KG1 (cell line): ENCODE measurements around the gene CLSTN2.

ENCODE experiments used
- DNase-seq: peaks from one replicate; lab custom pipeline; 2025; lab: John Stamatoyannopoulos, UW

CLSTN2 gene

DNA sequence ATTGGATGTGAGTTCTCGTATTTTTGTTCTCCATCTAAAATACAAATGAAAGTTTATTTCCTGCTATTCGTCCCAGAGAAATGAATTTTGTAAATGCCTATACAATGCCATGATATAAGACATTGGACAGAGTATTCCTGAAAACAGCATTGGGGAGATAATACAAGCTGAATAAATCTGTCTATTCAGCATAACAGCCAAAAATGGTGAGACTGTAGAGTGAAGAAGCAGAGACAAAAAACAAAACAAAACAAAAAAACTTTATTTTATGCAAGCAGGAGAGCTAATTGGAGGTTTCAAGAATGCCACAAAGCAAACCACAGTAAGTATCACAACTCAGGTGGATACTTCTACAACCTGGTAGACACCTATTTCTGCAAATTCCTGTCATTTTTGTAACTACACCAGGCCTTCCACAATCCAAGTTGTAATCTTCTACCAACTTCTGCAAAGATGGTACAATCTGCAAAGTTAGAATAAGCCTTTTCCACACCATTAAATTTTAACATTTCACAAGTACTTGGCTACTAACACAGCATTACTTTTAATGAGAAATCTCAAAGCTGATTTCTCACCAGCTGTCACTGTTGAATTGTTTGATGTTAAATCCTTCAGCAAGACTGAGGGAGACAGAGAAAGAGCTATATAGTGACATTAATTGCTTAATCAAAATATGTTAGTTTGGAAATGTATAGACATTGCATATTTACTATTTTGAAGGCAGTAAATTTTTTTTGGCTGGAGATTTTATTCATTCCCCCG lies 163.1 kb downstream of the CLSTN2 start:
- no peak for DNase-seq

DNA sequence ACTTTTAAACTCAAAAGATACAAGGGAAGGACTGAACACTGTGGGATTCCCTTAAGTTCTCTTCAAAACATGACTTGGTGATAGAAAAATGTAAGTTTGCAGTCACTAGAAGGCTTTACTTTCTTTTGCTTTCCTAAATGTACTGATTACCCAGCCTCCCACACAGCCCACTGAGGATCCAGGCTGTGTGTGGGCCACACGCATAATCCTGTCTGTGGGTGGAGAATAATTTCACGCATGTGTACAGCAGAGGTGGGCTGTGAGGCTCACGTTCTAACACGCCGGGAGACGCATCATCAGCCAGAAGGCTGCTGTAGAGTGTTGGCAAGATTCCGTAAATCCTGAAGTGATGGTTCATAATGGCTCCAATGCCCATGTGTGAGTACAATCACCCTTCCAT lies 165.5 kb downstream of the CLSTN2 start:
- no peak for DNase-seq

- no peak for DNase-seq
These were observed 168.2 kb downstream of the CLSTN2 start for GRCh38 chr3:140103166-140103565.

DNA sequence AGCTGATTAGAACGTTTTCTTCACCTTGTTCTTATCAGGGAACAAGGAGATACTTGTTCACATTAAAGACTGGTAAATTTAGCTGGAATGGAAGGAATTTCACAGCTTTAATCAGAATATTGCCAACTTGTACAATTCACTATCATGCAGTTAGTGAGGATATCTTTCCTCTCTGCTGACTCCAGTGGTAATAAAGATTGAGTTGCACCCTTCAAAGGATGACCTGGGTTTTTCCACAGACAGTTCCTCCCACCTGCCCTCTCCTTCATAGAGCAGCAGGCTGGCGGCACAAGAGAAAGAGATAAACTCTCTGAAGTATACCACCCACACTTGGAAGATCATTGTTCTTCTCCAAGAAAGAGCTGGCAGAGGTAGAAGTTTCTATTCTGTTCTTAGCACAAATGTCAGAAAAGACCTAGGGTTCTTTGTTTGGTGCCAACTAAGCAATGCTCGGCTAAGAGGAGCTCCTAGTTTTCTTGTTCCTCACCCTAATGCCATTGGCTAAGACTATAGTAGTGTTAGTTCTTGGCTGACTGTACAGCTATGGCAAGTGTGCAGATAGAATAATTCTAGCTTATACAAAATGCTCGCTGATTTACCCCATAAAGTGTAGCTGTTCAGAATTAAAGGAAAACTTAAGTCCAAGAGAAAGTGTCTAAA lies 169.1 kb downstream of the CLSTN2 start:
- no peak for DNase-seq

DNA sequence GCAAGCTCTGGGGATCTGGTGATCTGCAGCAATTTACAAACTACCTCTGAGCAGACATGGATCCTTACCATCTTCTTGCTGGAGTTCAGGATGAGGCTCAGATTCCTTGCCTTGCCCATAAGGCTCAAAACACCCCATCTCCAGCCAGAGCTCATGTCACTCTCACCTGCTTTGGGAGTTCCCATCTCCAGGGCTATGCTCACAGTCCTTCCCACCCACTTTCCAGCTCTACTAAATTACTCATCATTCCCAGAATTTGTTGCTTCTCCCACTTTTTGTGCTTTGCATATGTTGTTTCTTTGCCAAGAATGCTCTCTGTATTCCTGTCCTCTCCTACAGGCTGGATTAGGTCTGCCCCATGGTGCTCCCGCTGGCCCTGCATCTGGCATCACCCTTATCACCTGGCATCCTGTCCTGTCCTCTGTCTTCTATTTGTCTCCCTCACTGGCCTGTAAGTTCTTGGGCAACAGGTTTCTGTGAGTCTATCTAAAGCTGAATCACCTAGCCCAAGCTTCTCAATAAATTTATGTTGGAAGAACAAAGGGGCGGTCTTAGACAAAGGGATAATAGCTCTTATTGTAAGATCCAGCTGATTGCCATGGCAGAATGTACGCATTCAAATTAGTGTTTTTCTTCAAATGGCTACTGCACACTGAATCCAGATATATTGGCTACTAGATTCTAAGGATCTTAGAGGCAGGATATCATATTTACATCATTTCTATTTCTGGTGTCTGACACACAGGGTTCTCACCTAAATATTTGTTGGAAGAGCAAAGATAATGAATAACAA lies 179.2 kb downstream of the CLSTN2 start:
- no peak for DNase-seq

GRCh38 chr3:140114789-140115080 lies 179.8 kb downstream of the CLSTN2 start:
- DNase-seq, result no peak

- DNase-seq, result no peak
These were observed 182.1 kb downstream of the CLSTN2 start for GRCh38 chr3:140117096-140117526.

- DNase-seq, result no peak
These were observed 187.2 kb downstream of the CLSTN2 start for GRCh38 chr3:140122183-140122582.

- no peak for DNase-seq
These were observed 193.2 kb downstream of the CLSTN2 start for GRCh38 chr3:140128217-140128616.

DNA sequence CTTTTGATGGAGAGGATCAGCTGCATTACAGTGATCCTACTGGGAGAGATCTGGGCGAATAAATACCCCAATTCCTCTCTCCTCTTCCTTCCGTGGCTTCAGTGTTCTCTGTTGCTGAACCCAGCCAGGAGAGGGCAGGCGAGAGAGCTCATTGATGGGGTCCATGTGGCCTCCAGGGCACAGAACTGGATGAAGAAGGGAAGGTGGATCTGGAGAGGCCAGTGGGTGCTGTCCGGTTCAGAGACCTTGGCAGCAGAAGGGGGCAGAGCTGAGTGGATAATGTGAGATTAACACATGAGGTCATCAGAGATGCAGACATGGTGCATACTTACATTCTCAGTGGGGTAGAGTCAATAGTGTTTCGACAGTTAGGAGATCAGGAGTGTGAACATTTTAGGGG lies 193.6 kb downstream of the CLSTN2 start:
- no peak for DNase-seq

- no peak for DNase-seq
These were observed 194.8 kb downstream of the CLSTN2 start for GRCh38 chr3:140129768-140130284.

DNA sequence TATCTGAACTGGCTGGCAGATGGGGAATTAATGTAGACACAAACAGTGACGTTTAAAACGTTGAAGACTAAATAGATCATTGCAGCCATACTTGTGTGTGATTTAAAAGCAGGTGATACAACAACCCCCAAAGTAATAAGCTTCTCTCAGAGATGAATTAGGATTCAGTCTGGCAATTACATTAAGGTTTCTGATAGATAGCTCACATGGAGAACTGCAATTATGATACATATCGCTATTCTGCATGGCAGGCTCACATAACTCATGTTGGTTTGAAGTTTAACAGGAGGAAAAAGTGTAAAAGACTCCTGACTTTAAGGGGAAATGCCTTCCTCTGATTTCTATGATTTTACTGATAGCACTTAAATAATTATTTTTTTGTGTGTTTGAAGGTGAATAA lies 196.9 kb downstream of the CLSTN2 start:
- DNase-seq, result no peak

GRCh38 chr3:140134231-140134965 lies 199.4 kb downstream of the CLSTN2 start:
- no peak for DNase-seq

DNA sequence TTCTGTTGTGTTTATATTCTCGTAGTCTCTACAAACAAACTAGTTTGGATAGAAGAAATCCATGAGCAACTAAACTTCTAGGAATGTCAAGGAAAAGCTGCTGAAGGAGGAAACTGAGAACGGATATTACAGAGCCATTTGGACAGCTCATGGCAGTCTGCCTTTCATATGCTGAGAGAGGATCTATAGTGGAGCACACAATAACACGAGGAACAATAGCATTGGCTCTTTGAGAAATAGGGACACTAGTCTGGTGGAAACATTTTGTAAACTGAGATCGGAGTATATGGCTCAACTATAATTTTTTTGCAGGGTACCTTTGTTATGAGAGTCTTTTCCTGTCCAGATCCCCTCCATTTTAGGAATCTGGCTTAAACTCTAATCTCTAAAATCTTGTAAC lies 200.5 kb downstream of the CLSTN2 start:
- DNase-seq, result no peak

GRCh38 chr3:140143367-140144069 lies 208.5 kb downstream of the CLSTN2 start:
- no peak for DNase-seq

GRCh38 chr3:140145528-140145927 lies 210.5 kb downstream of the CLSTN2 start:
- DNase-seq, result no peak

- DNase-seq, result no peak
These were observed 211.7 kb downstream of the CLSTN2 start for GRCh38 chr3:140146668-140147067.

DNA sequence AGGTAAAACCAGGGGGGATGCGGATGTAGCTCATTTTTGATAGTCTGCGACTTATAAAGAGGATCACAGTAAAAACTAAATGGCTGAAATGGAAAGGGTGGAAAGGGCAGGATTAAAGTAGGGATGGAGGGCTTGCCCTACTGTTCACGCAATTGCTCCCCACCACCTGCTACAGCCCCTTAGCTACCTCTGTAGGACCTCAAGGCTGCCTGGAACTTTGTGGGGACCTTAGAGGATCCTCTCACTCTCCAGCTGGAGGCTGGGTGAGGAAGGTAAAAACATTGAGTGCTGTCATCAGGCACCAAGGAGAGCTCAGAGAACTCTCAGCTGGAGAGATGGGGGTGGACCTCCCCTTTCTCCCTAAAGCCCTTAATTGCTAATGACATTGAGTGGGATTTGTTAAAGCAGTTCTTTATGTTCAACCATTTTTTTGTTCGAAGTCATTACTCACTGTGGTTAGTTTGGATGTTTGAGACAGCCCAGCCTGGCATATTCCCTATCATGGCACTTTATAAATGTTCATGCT lies 213.0 kb downstream of the CLSTN2 start:
- DNase-seq, result no peak

DNA sequence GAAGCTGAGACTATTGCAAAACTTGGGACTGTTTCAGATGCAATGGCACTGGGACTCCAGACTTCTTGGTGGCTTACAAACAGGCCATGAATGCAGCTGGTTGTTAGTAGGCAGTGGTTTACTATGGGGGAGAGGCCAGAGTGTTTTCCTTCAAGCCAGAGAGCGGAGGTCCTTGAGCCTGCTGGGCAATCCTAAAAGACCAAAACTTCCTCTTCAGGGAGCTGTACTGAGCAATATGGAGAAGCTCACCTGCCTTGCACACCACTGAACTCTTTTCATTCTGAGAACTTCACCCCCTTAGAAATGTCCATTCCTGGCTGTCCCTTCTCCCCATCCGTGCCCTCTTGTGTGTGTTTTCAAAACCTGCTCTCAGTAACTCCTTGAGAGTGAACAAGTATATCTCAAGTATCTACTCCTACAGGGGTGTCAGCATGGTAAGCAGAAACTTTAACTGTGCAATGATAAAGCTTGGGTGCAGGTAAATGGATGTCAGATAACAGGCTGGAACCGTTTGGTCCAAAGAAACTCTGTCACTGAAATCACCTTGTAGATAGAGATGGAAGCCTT lies 213.9 kb downstream of the CLSTN2 start:
- DNase-seq, result no peak

- DNase-seq, result no peak
These were observed 216.3 kb downstream of the CLSTN2 start for GRCh38 chr3:140151321-140151720.
